ENCODE data around the gene TMEM31. TPM values are rescaled to one million over a fixed set of nuclear protein-coding genes. Genes with fewer than 3 reads are reported as not detected.

TMEM31 gene
- total and polyA plus RNA-seq, 9 of the 15 experiments (the other 6 are each of a cell fraction or from before 2014, with no cell fraction given) = 0.18 TPM; not detected in 8

DNA sequence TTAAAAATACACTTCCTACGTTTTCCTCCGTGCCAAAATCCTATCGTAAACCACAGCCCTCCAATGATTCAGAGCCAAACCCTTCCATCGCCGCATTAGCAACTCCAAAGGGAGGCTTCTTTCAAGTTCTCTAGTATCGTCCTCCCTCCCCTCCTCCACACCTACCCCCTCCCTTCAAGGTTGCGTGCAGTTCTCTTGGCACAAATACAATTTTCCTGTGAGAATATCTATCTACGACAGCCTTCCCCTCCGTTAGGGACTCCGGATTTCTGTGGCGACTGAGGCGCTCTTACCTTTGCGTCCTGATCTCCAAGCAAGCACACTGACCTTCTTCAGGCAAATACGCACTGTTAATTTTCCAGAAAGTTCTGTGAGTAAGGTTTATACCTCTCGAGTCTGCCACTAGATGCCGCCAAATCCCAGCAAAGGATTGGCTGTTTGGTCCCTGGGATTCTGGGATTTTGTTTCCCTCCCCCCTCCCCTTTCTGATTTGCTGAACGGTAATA is 23.0 kb upstream of the TMEM31 start (continued):
- TF ChIP-seq, protein P1, sequence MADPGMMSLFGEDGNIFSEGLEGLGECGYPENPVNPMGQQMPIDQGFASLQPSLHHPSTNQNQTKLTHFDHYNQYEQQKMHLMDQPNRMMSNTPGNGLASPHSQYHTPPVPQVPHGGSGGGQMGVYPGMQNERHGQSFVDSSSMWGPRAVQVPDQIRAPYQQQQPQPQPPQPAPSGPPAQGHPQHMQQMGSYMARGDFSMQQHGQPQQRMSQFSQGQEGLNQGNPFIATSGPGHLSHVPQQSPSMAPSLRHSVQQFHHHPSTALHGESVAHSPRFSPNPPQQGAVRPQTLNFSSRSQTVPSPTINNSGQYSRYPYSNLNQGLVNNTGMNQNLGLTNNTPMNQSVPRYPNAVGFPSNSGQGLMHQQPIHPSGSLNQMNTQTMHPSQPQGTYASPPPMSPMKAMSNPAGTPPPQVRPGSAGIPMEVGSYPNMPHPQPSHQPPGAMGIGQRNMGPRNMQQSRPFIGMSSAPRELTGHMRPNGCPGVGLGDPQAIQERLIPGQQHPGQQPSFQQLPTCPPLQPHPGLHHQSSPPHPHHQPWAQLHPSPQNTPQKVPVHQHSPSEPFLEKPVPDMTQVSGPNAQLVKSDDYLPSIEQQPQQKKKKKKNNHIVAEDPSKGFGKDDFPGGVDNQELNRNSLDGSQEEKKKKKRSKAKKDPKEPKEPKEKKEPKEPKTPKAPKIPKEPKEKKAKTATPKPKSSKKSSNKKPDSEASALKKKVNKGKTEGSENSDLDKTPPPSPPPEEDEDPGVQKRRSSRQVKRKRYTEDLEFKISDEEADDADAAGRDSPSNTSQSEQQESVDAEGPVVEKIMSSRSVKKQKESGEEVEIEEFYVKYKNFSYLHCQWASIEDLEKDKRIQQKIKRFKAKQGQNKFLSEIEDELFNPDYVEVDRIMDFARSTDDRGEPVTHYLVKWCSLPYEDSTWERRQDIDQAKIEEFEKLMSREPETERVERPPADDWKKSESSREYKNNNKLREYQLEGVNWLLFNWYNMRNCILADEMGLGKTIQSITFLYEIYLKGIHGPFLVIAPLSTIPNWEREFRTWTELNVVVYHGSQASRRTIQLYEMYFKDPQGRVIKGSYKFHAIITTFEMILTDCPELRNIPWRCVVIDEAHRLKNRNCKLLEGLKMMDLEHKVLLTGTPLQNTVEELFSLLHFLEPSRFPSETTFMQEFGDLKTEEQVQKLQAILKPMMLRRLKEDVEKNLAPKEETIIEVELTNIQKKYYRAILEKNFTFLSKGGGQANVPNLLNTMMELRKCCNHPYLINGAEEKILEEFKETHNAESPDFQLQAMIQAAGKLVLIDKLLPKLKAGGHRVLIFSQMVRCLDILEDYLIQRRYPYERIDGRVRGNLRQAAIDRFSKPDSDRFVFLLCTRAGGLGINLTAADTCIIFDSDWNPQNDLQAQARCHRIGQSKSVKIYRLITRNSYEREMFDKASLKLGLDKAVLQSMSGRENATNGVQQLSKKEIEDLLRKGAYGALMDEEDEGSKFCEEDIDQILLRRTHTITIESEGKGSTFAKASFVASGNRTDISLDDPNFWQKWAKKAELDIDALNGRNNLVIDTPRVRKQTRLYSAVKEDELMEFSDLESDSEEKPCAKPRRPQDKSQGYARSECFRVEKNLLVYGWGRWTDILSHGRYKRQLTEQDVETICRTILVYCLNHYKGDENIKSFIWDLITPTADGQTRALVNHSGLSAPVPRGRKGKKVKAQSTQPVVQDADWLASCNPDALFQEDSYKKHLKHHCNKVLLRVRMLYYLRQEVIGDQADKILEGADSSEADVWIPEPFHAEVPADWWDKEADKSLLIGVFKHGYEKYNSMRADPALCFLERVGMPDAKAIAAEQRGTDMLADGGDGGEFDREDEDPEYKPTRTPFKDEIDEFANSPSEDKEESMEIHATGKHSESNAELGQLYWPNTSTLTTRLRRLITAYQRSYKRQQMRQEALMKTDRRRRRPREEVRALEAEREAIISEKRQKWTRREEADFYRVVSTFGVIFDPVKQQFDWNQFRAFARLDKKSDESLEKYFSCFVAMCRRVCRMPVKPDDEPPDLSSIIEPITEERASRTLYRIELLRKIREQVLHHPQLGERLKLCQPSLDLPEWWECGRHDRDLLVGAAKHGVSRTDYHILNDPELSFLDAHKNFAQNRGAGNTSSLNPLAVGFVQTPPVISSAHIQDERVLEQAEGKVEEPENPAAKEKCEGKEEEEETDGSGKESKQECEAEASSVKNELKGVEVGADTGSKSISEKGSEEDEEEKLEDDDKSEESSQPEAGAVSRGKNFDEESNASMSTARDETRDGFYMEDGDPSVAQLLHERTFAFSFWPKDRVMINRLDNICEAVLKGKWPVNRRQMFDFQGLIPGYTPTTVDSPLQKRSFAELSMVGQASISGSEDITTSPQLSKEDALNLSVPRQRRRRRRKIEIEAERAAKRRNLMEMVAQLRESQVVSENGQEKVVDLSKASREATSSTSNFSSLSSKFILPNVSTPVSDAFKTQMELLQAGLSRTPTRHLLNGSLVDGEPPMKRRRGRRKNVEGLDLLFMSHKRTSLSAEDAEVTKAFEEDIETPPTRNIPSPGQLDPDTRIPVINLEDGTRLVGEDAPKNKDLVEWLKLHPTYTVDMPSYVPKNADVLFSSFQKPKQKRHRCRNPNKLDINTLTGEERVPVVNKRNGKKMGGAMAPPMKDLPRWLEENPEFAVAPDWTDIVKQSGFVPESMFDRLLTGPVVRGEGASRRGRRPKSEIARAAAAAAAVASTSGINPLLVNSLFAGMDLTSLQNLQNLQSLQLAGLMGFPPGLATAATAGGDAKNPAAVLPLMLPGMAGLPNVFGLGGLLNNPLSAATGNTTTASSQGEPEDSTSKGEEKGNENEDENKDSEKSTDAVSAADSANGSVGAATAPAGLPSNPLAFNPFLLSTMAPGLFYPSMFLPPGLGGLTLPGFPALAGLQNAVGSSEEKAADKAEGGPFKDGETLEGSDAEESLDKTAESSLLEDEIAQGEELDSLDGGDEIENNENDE (IDR thresholded peaks at IDR 0.05; ENCODE audit: low read depth, low read length) = no peak
- TF ChIP-seq SMC3 (conservative IDR thresholded peaks at IDR 0.05; ENCODE audit: insufficient read depth, low read depth, low read length) = no peak
- TF ChIP-seq ZNF316 (IDR thresholded peaks at IDR 0.05) = no peak
- TF ChIP-seq, protein P2, sequence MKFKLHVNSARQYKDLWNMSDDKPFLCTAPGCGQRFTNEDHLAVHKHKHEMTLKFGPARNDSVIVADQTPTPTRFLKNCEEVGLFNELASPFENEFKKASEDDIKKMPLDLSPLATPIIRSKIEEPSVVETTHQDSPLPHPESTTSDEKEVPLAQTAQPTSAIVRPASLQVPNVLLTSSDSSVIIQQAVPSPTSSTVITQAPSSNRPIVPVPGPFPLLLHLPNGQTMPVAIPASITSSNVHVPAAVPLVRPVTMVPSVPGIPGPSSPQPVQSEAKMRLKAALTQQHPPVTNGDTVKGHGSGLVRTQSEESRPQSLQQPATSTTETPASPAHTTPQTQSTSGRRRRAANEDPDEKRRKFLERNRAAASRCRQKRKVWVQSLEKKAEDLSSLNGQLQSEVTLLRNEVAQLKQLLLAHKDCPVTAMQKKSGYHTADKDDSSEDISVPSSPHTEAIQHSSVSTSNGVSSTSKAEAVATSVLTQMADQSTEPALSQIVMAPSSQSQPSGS (CRISPR knock-in tag; IDR thresholded peaks at IDR 0.05) = no peak
- TF ChIP-seq, protein P3, sequence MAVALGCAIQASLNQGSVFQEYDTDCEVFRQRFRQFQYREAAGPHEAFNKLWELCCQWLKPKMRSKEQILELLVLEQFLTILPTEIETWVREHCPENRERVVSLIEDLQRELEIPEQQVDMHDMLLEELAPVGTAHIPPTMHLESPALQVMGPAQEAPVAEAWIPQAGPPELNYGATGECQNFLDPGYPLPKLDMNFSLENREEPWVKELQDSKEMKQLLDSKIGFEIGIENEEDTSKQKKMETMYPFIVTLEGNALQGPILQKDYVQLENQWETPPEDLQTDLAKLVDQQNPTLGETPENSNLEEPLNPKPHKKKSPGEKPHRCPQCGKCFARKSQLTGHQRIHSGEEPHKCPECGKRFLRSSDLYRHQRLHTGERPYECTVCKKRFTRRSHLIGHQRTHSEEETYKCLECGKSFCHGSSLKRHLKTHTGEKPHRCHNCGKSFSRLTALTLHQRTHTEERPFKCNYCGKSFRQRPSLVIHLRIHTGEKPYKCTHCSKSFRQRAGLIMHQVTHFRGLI (CRISPR knock-in tag; IDR thresholded peaks at IDR 0.05) = no peak
- peak; percentile 17; the same call in 1 of the 2 replicates for TF ChIP-seq TEAD4 (IDR thresholded peaks at IDR 0.05; ENCODE audit: low read length)
- no peak for TF ChIP-seq TEAD4 (CRISPR knock-in tag; IDR thresholded peaks at IDR 0.05; ENCODE audit: borderline replicate concordance)
- TF ChIP-seq MCM7 (IDR thresholded peaks at IDR 0.05) = no peak
- TF ChIP-seq MYC (IDR thresholded peaks at IDR 0.05; ENCODE audit: low read depth, low read length) = 0 out of 2 replicates have a peak, but pooled peaks have one; percentile 24
- TF ChIP-seq MYC (CRISPR knock-in tag; IDR thresholded peaks at IDR 0.05; ENCODE audit: borderline replicate concordance, low read depth) = no peak
- TF ChIP-seq MAFG (tag; conservative IDR thresholded peaks at IDR 0.05) = no peak
- no peak for TF ChIP-seq TFAM (CRISPR knock-in tag; conservative IDR thresholded peaks at IDR 0.05)
- TF ChIP-seq, protein P4, sequence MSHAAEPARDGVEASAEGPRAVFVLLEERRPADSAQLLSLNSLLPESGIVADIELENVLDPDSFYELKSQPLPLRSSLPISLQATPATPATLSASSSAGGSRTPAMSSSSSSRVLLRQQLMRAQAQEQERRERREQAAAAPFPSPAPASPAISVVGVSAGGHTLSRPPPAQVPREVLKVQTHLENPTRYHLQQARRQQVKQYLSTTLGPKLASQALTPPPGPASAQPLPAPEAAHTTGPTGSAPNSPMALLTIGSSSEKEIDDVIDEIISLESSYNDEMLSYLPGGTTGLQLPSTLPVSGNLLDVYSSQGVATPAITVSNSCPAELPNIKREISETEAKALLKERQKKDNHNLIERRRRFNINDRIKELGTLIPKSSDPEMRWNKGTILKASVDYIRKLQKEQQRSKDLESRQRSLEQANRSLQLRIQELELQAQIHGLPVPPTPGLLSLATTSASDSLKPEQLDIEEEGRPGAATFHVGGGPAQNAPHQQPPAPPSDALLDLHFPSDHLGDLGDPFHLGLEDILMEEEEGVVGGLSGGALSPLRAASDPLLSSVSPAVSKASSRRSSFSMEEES (CRISPR knock-in tag; IDR thresholded peaks at IDR 0.05) = no peak

Measured in K562 (cell line).